ENCODE measurements around the gene PCID2. TPM values are rescaled to one million over a fixed set of nuclear protein-coding genes. Genes with fewer than 3 reads are reported as not detected.
"Not testable (repeated sequence)": the region's sequence is repeated elsewhere in the genome, so short reads cannot be mapped to it uniquely, and the experiment has no call there.

Gene PCID2
- 10 to 100 TPM; 21.0 to 47.9 (median 33.6) TPM for total RNA-seq

GRCh38 chr13:113208421-113209335 is at the start of gene PCID2:
Gene PCID2, minus strand, starts transcription at chr13:113208669. Its CDS starts 35 bp downstream, at chr13:113208634.
- TF ChIP-seq POLR2A (IDR thresholded peaks at IDR 0.05) (peak in 2 of 4 donors; percentile 60 to 82), CTCF (IDR thresholded peaks at IDR 0.05) (peak in 2 of 6 experiments; percentile 8 to 12)
- peak within 1 kb of the TSS; percentile 99 to 100 (median 100) for H3K27ac ChIP-seq
- DNase-seq = peak; percentile 61
- peaks cover 0 to 48% (median 6%) of the 10 kb centered on the region in 3 donors for H3K36me3 ChIP-seq
- peaks cover 9 to 82% (median 23%) of the 10 kb centered on the region in 3 donors for H3K4me1 ChIP-seq
- H3K27me3 ChIP-seq = no peaks in the 10 kb centered on the region
- peak within 1 kb of the TSS; percentile 92 to 99 (median 96) for H3K4me3 ChIP-seq
- intact Hi-C loops (cut with DNase I) = no loop called here
- H3K9me3 ChIP-seq = no peaks in the 10 kb centered on the region
- no CpG with 5 or more reads among the region's 103 CpGs for WGBS, 2 donors

- intact Hi-C loops (cut with DNase I); H3K4me3 ChIP-seq; DNase-seq; H3K27me3 ChIP-seq; H3K4me1 ChIP-seq; H3K9me3 ChIP-seq; H3K27ac ChIP-seq: not testable (repeated sequence)
- WGBS, 2 donors = 95 to 96% methylated on average over 6 of the region's 6 CpGs
- H3K36me3 ChIP-seq = peaks cover 7 to 99% (median 53%) of the 10 kb centered on the region in 3 donors
Observed at GRCh38 chr13:113257908-113258307, 49.4 kb upstream of the PCID2 start.

- Histone ChIP-seq H3K4me3 (no peak overlapping the region), H3K27me3 (no peaks in the 10 kb centered on the region), H3K9me3 (no peaks in the 10 kb centered on the region), H3K4me1 (no peaks in the 10 kb centered on the region), H3K27ac (no peak overlapping the region), H3K36me3 (peaks cover 5 to 100% (median 47%) of the 10 kb centered on the region in 3 donors)
- no peak for DNase-seq
- intact Hi-C loops (cut with DNase I) = no loop called here
- TF ChIP-seq POLR2A (IDR thresholded peaks at IDR 0.05) (no peak), CTCF (IDR thresholded peaks at IDR 0.05) (no peak)
- 81 to 82% methylated on average over 6 to 9 of the region's 11 CpGs for WGBS, 2 donors
Observed at GRCh38 chr13:113252516-113253095, 44.1 kb upstream of the PCID2 start.

- peak in 1 of 6 experiments; percentile 22 for TF ChIP-seq CTCF (IDR thresholded peaks at IDR 0.05)
- no peak for TF ChIP-seq POLR2A (IDR thresholded peaks at IDR 0.05)
- H3K9me3 ChIP-seq = no peaks in the 10 kb centered on the region
- H3K4me3 ChIP-seq = no peak overlapping the region
- intact Hi-C loops (cut with DNase I) = no loop called here
- no peaks in the 10 kb centered on the region for H3K4me1 ChIP-seq
- DNase-seq = no peak
- H3K27me3 ChIP-seq = no peaks in the 10 kb centered on the region
- no peak overlapping the region for H3K27ac ChIP-seq
- peaks cover 5 to 100% (median 52%) of the 10 kb centered on the region in 3 donors for H3K36me3 ChIP-seq
- WGBS, 2 donors = 80 to 85% methylated on average over 9 to 10 of the region's 10 CpGs
Observed at GRCh38 chr13:113245849-113246796, 37.7 kb upstream of the PCID2 start.

- no peak for TF ChIP-seq CTCF (IDR thresholded peaks at IDR 0.05)
- no peak for TF ChIP-seq POLR2A (IDR thresholded peaks at IDR 0.05)
- no peaks in the 10 kb centered on the region for H3K27me3 ChIP-seq
- no peak for DNase-seq
- H3K9me3 ChIP-seq = no peaks in the 10 kb centered on the region
- WGBS, 2 donors = 70 to 76% methylated on average over 5 to 6 of the region's 6 CpGs
- no peak overlapping the region for H3K27ac ChIP-seq
- H3K4me3 ChIP-seq = no peak overlapping the region
- H3K4me1 ChIP-seq = no peaks in the 10 kb centered on the region
- peaks cover 0 to 100% (median 44%) of the 10 kb centered on the region in 3 donors for H3K36me3 ChIP-seq
- intact Hi-C loops (cut with DNase I) = no loop called here
Observed at GRCh38 chr13:113243847-113244246, 35.4 kb upstream of the PCID2 start.

GRCh38 chr13:113241623-113242022 is 33.2 kb upstream of the PCID2 start:
- H3K27ac ChIP-seq; intact Hi-C loops (cut with DNase I); H3K4me1 ChIP-seq; H3K9me3 ChIP-seq; H3K4me3 ChIP-seq; H3K27me3 ChIP-seq; DNase-seq: not testable (repeated sequence)
- peaks cover 0 to 98% (median 33%) of the 10 kb centered on the region in 3 donors for H3K36me3 ChIP-seq
- WGBS, 2 donors = 64 to 92% methylated on average over 7 to 8 of the region's 8 CpGs
